HG02678 (cell line): ENCODE data around the gene EEF1AKMT3.

Experiments
- ATAC-seq: cut with Tn5 transposase; IDR thresholded peaks from one replicate; pipeline ENCODE4 v1.9.1; 2021; ENCODE audit warnings: mild to moderate bottlenecking, moderate library complexity; ENCODE audit not compliant: unreplicated experiment

EEF1AKMT3 gene

DNA sequence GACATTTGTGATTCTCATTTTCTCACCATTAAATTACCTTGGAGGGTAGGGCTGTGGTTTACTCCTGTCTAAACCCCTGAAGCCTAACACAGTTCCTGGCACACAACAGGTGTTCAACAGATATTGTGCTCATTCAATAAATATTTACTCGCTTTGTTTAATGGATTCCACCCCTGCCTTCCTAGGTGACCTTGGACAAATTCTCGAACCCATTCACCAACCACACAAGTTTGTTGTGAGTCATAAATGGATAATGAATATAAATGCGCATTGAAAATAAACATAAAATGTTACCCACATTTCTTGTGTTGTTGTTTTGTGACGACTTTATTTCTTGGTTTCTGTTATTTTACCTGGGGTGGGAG, 9.8 kb downstream of the EEF1AKMT3 start:
- peak; percentile 8 for ATAC-seq

DNA sequence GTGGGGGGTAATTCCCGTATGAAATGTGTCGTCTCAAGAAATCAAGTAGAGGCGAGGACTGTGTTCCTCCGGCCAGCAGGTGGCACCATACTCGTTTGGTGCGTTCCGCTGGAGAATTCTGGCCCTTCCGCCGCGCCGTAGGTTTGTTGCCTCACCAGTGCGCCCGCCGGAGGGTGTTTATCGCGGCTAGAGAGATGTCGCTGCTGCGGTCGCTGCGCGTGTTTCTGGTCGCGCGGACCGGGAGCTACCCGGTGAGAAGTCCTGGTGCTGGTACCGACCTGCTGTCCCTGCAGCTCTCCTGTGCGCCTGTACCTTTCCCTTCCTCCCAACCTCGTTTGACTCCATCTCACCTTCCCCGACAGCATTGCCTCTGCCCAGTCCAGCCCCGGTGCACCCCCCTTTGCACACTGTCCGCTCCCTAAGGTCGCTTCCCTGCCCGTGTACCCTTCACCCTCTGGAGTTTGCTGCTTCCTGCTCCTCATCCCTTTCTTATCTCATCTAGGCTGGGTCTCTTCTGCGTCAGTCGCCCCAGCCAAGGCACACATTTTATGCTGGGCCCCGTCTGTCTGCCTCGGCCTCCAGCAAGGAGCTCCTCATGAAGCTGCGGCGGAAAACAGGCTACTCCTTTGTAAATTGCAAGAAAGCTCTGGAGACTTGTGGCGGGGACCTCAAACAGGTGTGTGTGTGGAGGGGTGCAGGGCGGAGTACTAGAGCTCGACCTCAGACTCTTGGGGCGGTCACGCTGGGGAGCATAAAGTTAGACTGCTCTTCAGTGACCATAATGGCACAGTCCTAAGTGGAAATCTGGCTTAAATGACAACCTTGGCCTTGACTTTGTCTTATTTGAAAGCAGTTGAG, 10.4 kb downstream of the EEF1AKMT3 start, which contains the start of gene TSFM:
Gene TSFM, plus strand, starts transcription at position 180 of the 858 bp plus-strand sequence. Its CDS starts 15 bp downstream, at position 195.
- peak; percentile 87 for ATAC-seq

DNA sequence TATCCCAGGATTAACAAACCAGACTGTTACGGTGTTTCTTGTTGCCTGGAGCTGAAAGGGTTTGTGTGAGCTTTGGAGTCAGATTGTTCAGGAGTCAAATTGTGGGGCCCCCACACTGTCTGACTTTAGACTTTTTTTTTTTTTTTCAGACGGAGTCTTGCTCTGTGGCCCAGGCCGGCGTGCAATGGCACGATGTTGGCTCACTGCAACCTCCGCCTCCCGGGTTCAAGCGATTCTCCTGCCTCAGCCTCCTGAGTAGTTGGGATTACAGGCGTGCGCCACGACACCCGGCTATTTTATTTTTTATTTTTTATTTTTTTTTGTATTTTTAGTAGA, 11.0 kb downstream of the EEF1AKMT3 start:
- ATAC-seq, result no peak

DNA sequence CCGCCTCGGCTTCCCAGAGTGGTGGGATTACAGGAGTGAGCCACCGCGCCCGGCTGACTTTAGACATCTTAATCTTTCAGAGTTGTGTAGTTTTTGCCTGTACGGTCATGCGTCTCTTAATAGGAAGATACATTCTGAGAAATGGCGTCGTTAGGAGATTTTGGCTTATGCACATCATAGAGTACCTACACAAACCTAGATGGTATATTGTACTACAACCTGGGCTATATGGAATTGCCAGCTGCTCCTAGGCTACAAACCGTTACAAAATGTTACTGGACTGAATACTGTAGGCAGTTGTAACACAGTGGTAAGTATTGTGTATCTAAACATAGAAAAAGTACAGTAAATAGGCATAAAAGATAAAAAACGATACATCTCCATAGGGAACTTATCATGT, 11.4 kb downstream of the EEF1AKMT3 start:
- ATAC-seq, result no peak

DNA sequence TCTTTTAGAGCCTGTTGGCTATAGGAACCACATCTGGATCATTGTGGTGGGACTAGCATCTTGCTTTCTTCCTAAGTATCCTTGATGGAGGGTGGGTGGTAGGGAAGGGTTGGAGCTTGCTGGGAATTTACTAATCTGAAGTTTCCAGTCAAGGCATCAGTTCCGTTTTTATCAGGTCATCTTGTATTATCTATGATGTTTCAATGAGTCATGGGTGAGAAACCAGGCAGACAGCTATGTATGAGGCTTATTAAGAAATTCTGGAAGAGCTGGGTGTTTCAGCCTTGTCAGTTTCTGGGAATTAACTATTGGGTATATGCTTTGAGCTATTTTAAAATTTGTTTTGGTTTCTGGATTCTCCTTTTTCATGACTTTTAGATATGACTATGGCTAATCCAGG, 21.5 kb downstream of the EEF1AKMT3 start:
- no peak for ATAC-seq

DNA sequence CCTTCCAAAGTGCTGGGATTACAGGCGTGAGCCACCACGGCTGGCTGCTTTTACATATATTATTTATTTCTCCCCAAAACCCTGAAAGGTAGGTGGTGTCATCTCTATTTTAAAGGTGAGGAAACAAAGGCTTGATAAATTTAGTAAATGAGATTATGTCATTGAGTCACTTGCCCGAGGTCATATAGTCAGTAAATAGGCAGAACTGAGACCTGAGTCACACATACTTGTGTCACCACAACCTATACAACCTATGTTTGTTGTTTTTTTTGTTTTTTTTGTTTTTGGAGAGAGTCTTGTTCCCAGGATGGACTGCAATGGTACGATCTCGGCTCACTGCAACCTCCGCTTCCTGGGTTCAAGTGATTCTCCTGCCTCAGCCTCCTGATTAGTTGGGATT, 22.9 kb downstream of the EEF1AKMT3 start:
- ATAC-seq, result no peak

DNA sequence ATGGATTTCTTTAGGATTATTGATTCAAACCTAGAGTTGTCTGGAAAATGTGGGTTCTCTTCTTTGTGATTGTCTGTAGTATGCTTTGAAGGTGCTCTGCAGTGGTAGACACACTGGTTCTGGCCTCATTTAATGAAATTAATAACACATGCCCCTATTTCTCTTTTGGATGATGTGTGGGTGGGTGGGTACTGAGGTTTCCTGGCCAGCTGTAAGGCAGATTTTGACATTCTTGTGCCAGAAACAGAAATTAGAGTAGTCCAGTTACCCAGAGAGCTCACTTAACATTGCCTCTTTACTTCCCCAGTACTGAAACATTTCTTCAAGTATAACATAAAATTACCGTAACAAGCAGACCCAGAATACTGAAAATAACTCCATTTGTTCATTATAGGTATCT, 24.6 kb downstream of the EEF1AKMT3 start:
- no peak for ATAC-seq

DNA sequence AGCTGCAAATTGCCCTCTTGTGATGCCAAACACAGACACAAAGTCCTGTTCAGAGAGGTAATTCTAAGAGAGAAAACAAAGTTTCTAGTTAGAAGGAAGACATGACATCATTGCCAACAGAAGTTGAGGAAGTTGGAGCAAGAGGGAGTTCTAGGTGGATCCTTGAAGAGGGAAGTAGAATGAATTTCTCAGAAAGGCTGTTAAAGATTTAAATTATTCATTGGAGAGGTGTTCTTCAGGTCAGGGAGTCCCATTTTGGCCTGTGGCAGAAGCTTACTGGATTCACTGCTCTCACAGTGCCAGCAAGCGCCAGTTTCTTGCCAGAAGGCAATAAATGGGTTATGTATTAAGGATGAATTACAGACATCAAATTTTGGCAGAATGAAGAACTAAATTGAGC, 25.5 kb downstream of the EEF1AKMT3 start:
- no peak for ATAC-seq

DNA sequence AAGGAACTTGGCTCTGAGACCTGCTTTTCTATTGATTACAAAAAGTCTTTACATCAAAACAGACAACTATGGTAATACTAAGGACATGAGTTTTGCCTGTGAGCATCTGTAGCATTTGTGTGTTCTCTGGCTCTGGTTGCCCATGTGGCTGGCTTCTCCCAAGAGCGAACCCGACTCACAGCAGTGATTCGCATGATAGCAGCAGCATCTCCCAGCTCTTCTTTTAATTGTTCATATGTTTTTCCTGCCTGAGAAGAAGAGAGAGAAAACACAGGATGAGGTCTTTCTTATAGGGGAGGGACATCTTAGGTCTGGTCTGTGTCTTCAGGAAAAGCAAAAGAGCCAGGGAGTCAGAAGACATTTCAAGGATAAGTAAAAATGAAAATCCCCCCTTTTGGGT, 28.6 kb downstream of the EEF1AKMT3 start:
- no peak for ATAC-seq

DNA sequence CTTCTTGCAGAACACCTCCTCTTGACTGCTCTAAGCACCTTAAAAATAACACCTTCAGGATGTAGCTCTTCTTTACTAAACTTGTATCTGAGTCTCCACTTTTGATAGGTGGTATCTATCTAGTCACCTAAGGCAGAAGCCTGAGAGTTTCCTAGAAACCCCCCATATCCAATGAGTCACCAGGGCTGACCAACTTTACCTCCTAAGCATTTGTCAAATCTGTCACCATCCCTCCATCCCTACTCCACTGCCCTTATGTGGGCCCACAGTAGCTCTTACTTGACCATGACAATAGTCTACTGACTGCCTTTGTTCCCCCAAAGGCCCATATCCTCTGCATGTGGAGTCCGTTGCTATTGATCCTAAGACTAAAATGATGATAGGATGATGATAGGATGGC, 30.2 kb downstream of the EEF1AKMT3 start:
- no peak for ATAC-seq

DNA sequence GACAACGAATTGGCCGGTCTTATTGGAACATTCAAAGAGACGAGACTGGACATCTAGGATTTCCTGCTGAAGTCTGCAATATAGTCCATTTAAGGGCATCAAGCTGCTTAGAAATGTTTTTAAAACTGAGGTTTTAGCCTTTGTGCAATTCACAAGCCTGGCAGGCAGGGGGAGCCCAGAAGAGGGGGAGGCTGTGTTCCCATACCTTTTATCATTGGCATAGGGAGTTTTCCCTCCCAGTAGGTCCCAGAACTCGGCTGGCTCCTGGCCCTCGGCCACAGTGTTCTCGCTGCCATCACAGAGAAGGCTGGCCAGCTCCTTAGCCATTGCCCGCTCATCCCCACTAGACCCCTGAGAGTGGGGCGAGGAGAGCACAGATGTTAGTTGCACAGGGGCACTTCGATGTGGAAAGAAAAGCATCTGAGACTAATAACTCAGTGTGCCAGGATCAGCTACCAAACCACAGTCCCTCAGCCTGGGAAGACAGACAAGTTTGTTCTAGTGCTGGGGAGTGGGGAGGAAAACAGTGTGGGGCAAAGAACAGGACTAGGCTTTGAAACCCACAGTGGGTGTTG, 31.0 kb downstream of the EEF1AKMT3 start:
- no peak for ATAC-seq

DNA sequence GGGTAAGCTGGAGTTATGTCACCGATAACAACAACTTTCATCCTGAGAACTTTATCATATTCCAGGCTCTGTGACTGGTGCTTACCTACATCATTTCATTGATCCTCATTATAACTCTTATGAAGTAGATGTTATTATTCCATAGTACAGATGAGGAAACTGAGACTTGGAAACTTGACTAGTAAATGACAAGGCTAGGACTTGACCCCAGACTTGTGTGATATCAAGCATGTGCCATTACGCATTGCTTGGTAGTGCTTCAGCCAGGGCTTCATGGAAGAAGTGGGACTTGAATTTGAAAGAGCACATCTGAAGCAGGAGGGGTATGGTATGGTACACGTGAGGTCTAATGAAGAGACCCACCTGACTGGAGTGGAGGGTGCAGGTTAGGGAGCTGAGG, 34.3 kb downstream of the EEF1AKMT3 start:
- ATAC-seq, result no peak

DNA sequence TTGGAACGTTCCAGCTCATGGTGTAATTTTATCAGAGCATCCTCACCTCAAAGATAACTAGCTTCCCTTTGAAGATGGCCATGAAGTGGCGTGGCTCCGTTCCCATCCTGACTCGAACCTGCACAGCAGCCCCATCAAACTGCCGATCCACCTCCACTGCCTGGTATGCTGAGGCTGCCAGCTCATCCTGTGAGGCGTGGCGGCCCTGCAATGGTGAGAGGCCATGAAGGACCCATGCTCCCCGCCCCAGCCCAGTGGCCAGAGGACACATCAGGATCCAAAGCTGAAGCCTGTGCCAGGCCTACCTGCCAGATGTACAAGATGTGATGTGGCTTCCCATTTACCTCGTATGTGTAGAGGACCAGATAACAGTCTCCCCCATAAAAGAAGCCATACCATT, 34.9 kb downstream of the EEF1AKMT3 start:
- ATAC-seq, result no peak

DNA sequence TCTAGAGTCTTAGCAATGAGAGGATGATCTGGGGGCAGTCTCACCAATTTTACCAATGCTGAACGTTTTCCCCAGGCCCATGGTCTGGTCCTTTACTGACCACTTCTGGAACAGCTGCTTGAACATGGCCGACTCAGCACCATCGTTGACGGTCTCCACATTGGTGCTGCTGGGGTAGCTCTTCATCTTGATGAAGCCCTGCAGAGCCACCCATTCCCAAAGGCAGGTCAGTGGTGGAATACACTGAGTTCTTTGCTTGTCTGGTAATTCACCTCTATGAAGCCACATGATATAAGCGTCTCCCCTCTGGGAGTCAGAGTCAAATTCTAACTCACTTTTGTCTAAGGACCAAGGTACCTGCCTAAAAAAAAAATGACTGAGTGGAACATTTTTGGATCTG, 35.9 kb downstream of the EEF1AKMT3 start:
- no peak for ATAC-seq

DNA sequence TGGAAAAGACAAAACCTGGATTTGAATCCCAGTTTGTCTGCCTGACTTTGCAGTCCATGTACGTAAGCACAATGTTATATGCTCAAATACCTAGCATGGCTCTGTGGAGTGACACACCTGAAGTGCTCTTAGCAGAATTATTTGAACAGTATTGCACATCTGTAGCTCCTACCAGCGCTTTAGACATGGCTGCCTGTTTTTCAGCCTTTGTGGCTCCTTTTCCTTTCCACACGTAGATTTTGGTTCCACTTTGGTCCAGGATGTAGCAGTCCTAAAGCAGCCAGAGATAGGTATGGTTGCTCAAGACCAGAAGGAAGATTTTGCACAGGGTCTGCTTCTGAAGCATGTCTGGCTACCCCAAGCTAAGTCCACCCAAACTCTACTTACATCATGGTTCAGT, 37.0 kb downstream of the EEF1AKMT3 start:
- no peak for ATAC-seq

DNA sequence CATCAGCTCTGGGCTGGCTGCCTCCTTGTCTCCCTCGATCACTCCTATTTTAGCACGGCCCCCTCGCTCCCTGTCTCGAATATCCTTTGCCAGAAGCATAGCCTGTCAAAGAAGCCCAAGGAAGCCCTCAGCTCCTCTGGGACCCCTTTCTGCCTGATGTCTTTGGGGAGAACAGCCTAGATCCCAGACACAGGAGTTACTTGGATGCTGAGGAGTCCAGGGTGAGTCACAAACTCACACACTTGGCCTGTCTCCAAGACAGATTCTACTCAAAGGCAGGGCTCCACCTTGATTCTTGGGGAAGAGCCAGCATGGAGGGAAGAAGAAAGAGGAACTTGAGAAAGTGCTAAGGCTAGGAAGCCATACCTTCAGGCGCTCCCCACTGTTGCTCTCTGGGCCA, 38.0 kb downstream of the EEF1AKMT3 start:
- ATAC-seq, result no peak

DNA sequence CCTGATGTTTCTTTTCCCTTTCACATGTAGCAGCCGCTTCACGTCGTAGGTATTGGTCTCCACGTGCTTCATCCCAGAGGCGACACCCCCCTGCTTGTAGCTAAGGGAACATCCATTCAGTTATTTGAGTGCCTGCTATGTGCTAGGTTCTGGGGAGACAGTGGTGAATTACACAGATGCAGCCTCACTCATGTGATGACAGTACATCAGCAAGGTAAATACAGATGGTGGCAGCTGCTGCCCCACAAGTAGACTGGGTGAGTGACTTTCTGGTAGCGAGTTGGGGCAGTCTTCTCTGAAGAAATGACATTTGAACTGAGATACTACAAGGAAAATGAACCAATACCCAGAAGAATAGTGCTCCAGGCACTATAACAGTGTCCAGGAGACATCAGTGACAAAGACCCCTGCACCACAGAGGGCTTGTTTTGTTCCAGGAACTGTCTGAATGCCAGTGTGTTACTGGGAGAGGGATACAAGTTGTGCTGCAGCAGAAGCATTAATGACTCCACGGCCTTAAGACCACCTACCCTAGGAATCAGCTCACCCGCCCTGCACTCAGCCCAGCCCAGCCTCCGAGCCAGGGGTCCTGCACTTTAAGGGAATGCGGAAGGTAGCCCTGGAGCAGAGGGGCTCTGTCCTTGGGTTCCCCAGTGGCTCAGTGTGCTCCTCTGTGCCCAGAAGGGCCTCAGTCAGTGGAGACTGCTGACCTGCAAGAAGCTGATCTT, 38.8 kb downstream of the EEF1AKMT3 start:
- ATAC-seq, result no peak

DNA sequence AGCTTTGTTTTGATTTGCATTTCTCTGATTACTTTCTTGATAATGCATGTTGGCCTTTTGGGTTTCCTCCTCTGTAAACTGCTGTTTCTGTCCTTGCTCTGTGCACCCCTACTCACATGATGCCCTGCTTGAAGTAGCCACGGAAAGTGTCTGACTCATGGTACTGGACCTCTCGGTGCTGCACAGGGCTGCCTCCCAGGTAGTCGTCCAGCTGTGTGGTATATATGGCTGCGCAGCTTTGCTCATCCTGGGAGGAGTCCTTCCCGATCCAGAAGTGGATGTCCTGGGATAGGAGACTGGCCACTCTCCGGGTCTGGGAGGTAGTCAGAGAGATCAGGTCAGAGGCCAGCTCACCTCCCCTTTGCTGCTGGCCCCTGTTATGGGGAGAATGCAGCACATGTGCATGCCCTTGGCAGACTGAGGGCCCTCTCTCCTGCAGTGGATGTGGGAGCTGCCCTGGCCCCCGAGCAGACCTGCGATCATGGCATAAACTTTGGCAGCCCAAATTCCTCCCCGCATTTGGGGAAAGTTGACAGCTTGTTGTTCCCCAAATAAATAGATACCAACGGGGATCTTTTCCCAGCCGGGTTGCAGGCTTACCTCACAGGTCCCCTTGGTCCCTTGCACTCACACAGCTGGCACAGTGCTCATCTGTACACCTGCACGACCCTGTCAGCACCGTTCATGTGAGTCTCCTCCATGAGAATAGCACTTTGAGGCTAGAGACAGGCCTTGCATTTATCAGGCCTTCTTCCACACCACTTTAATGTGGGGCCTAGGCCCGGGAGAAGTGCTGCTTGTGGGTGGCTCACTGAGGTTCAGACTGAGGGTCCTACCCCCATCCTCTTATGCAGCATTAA, 40.9 kb downstream of the EEF1AKMT3 start:
- no peak for ATAC-seq

DNA sequence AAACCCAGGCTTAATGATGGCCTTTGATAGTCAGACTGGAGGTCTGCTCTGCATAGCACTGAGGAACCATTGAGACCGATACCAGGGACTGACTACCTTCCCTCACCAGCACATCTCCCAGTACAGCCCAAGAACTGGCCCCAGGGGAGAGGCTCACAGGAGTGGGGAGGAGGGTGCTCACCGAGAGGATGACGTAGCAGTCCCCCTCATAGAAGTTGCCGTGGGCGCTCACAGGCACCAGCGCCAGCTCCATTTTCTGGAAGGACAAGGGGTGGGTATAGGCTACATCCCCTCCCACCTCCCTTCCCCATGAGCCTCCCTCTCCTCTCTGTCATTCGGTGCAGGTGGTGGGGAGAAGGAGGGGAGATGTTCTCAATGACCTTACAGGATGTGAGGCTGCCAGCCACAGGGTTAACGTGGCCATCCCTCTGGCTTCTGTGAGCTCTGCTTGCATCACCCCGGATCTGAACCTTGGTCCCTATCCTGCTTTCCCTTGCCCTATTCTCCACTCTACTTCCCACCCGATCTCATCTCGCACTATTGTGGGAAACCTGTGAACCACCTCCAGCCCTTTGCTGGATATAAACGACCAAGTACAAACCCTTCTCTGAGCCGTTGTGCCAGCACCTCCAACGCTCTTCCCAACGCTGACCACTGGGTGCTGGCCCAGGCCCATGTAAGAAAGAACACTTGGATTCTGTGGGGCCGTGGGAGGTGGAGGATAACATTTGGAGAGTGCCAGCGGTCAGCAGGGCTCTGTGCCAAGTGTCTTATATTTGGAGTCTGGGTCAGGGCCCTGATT, 41.8 kb downstream of the EEF1AKMT3 start:
- no peak for ATAC-seq
